ENCODE measurements around the gene LAMTOR2.

DNA sequence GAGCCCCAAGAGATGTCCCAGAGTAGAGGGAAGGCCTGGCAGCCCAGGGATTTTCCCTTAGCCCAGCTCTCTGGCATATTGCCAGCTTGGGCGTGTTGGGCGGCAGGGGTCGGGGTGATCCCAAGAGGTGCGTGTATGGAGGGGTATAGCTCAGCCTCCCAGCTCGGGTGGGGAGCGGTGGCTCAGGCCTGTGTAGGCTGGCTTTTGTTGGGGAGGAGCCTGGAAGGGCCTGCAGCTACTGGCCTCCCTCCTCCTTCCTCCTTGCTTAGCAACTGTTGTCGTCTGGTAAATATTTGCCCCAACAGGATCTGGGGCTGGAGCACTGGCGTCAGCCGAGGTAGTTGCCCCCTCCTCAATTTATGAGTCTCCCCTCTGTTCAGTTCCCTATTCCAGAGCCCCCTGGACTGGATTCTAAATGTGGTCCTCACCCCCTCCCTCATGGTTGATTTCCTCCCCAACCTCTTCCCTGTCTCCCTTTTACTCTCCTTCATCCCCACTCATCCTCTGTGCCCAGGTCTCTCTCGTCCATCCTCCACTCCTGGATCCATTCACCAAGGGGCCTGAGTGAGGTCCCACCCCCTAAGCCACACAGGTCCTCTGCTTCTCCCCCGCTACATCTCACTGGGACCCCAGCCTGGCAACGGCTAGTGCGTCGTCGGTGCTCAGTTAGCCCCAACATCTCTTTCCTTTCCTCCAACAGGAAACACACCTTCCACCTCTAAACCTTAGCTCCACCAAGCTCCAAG is 49.7 kb downstream of the LAMTOR2 start:
- TF ChIP-seq, protein P1, sequence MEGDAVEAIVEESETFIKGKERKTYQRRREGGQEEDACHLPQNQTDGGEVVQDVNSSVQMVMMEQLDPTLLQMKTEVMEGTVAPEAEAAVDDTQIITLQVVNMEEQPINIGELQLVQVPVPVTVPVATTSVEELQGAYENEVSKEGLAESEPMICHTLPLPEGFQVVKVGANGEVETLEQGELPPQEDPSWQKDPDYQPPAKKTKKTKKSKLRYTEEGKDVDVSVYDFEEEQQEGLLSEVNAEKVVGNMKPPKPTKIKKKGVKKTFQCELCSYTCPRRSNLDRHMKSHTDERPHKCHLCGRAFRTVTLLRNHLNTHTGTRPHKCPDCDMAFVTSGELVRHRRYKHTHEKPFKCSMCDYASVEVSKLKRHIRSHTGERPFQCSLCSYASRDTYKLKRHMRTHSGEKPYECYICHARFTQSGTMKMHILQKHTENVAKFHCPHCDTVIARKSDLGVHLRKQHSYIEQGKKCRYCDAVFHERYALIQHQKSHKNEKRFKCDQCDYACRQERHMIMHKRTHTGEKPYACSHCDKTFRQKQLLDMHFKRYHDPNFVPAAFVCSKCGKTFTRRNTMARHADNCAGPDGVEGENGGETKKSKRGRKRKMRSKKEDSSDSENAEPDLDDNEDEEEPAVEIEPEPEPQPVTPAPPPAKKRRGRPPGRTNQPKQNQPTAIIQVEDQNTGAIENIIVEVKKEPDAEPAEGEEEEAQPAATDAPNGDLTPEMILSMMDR (conservative IDR thresholded peaks at IDR 0.05), result no peak
- no peak for TF ChIP-seq ZFX (IDR thresholded peaks at IDR 0.05)

All from C4-2B (cell line).